Psoas muscle (tissue), 8 donors: Measurements from ENCODE around the gene CTBP2. TPM values are rescaled to one million over a fixed set of nuclear protein-coding genes. Genes with fewer than 3 reads are reported as not detected.
A peak's percentile ranks its signal among the peaks of the same experiment; 100 is the strongest.

Source experiments
- ATAC-seq, 4 donors: fragments of 200-7000 bp; cut with Tn5 transposase; one replicate each; pipeline ENCODE4 v1.9.1; 2020; ENCODE audit warnings: moderate library complexity in 3 of 4, mild to moderate bottlenecking in 2 of 4
- DNase-seq, 2 donors: peaks; one replicate each; pipeline ENCODE4 v3.0.0-alpha.2; 2020
- H3K27ac ChIP-seq: fragments of 200-600 bp; one replicate; pipeline ENCODE4 v1.8.0; 2022
- H3K27me3 ChIP-seq, 3 donors: fragments of 200-600 bp in 1 of 3; one replicate each; pipeline versions ENCODE4 v1.6.1 to v1.8.0; 2013 to 2022; ENCODE audit warnings: low read length in 2 of 3, mild to moderate bottlenecking in 2 of 3, moderate library complexity in 1 of 3; ENCODE audit not compliant: insufficient read depth in 3 of 3
- H3K36me3 ChIP-seq, 2 donors: fragments of 200-600 bp in 1 of 2; one replicate each; pipeline versions ENCODE4 v1.6.1 to v1.8.0; 2013 to 2022; ENCODE audit warnings: low read depth in 1 of 2, mild to moderate bottlenecking in 1 of 2, moderate library complexity in 1 of 2; ENCODE audit not compliant: insufficient read depth in 1 of 2
- H3K4me1 ChIP-seq: fragments of 200-600 bp; one replicate; pipeline ENCODE4 v1.8.0; 2022
- H3K4me3 ChIP-seq: fragments of 200-600 bp; one replicate; pipeline ENCODE4 v1.8.0; 2022; ENCODE audit warnings: mild to moderate bottlenecking
- H3K9me3 ChIP-seq: fragments of 200-600 bp; one replicate; pipeline ENCODE4 v1.8.0; 2022
- CTCF ChIP-seq: fragments of 200-600 bp; IDR thresholded peaks from one replicate; pipeline ENCODE4 v1.8.0; 2022; ENCODE audit warnings: antibody characterized with exemption
- WGBS, 3 donors: extraction: QIAGEN DNeasy Blood & Tissue Kit; methylation state at CpG; one replicate each; pipeline versions ENCODE4 v1.1.6 to v1.1.7; 2013; 5-methylcytosine and 5-hydroxymethylcytosine counted together
- intact Hi-C, 2 donors: fragments of 100-400 bp; cut with DNase I; formaldehyde crosslinking; loops; one replicate each; pipeline versions ENCODE4 v1.11.0 to v1.14.2; 2022
- polyA plus RNA-seq, 3 donors: library from polyadenylated mRNA; stranded (reverse); fragments of 200-250 nt; gene quantifications; one replicate each; pipeline ENCODE4 v1.2.3, GENCODE V29; 2013
- total RNA-seq, 4 donors: library from RNA; stranded (reverse); fragmentation: NEBNext Ultra II Directional in 2 of 4; extraction: Animal tissue kit (Norgen Biotek cat#: 25700) in 2 of 4; gene quantifications; one replicate each; pipeline versions ENCODE4 v1.2.1 to v1.2.4, GENCODE V29; 2021 to 2023
- donor health status: healthy with polysubstance abuse.
- donor health status: DM: no; HTN: no; CAD: no; lungs with moderate emphysema.
- donor health status: Bipolar disorder and iron deficiency.
- donor health status: healthy.
- donor health status: DM: yes; HTN: yes; CAD: no.
- donor health status: DM: no; HTN: no; CAD: no.
- donor health status: DM: no; HTN: no; CAD: no.
- donor health status: DM: yes; HTN: yes; CAD: no.

Gene CTBP2
- total and polyA plus RNA-seq, 7 donors, result 14.7 to 49.8 (median 33.0) TPM

- WGBS, 3 donors, result 96 to 97% (median 96%) methylated on average over 4 of the region's 4 CpGs
- H3K27me3 ChIP-seq, result no peaks in the 10 kb centered on the region
- peaks cover 16% of the 10 kb centered on the region for H3K4me1 ChIP-seq
- peaks cover 4 to 95% of the 10 kb centered on the region in 2 donors for H3K36me3 ChIP-seq
- intact Hi-C loops, result loop anchor here (5.0 kb wide), 2 partner anchors 54 to 69 kb away; no protein-coding TSS in a partner anchor
- H3K4me3 ChIP-seq, result no peak overlapping the region
- H3K9me3 ChIP-seq, result no peaks in the 10 kb centered on the region
- DNase-seq, result no peak
- H3K27ac ChIP-seq, result no peak overlapping the region
- no peak for TF ChIP-seq CTCF
- no peak for ATAC-seq
Measured at GRCh38 chr10:124993345-124993708, 167.0 kb downstream of the CTBP2 start.

GRCh38 chr10:124992462-124993344, 167.7 kb downstream of the CTBP2 start:
- intact Hi-C loops, result loop anchor here (5.0 kb wide), 2 partner anchors 55 to 70 kb away; no protein-coding TSS in a partner anchor
- TF ChIP-seq CTCF, result peak; percentile 74
- peak overlapping the region; percentile 42 for H3K27ac ChIP-seq
- no peaks in the 10 kb centered on the region for H3K9me3 ChIP-seq
- peaks cover 16% of the 10 kb centered on the region for H3K4me1 ChIP-seq
- peaks cover 4 to 95% of the 10 kb centered on the region in 2 donors for H3K36me3 ChIP-seq
- H3K4me3 ChIP-seq, result no peak overlapping the region
- WGBS, 3 donors, result 50 to 61% (median 54%) methylated on average over 20 of the region's 20 CpGs
- peak; percentile 65 to 69 (median 66) for ATAC-seq
- no peaks in the 10 kb centered on the region for H3K27me3 ChIP-seq
- DNase-seq, result peak; percentile 72 to 90

- H3K9me3 ChIP-seq, result no peaks in the 10 kb centered on the region
- 78 to 95% (median 89%) methylated on average over 4 of the region's 4 CpGs for WGBS, 3 donors
- no peak for TF ChIP-seq CTCF
- no peak overlapping the region for H3K4me3 ChIP-seq
- peak overlapping the region; percentile 42 for H3K27ac ChIP-seq
- intact Hi-C loops, result loop anchor here (5.0 kb wide), 2 partner anchors 55 to 70 kb away; no protein-coding TSS in a partner anchor
- H3K27me3 ChIP-seq, result no peaks in the 10 kb centered on the region
- DNase-seq, result no peak
- peaks cover 16% of the 10 kb centered on the region for H3K4me1 ChIP-seq
- no peak for ATAC-seq
- H3K36me3 ChIP-seq, result peaks cover 4 to 95% of the 10 kb centered on the region in 2 donors
Measured at GRCh38 chr10:124991835-124992234, 168.5 kb downstream of the CTBP2 start.

GRCh38 chr10:124990671-124991625, 169.4 kb downstream of the CTBP2 start:
- Histone ChIP-seq H3K36me3 (peaks cover 4 to 93% of the 10 kb centered on the region in 2 donors), H3K4me1 (peaks cover 16% of the 10 kb centered on the region), H3K4me3 (no peak overlapping the region), H3K27ac (peak overlapping the region; percentile 53), H3K27me3 (no peaks in the 10 kb centered on the region), H3K9me3 (no peaks in the 10 kb centered on the region)
- intact Hi-C loops, result loop anchor here (5.0 kb wide), 2 partner anchors 56 to 71 kb away; no protein-coding TSS in a partner anchor
- 30 to 46% (median 31%) methylated on average over 14 of the region's 14 CpGs for WGBS, 3 donors
- peak; percentile 23 to 60 (median 57) for ATAC-seq
- DNase-seq, result peak in 1 of 2 donors; percentile 83
- TF ChIP-seq CTCF, result no peak
